Muscle of leg (tissue), 16 donors: ENCODE data around the gene PPT2. TPM values are rescaled to one million over a fixed set of nuclear protein-coding genes. Genes with fewer than 3 reads are reported as not detected.

Experiments used
- DNase-seq: peaks from one replicate; pipeline ENCODE4 v3.0.0; 2013
- H3K27ac ChIP-seq: one replicate; pipeline ENCODE4 v1.5.1; 2013; ENCODE audit warnings: mild to moderate bottlenecking, low read length, control low read depth
- H3K27me3 ChIP-seq: one replicate; pipeline ENCODE4 v1.6.1; 2013; ENCODE audit warnings: low read length; ENCODE audit not compliant: control insufficient read depth, insufficient read depth
- H3K36me3 ChIP-seq: one replicate; pipeline ENCODE4 v1.6.1; 2013; ENCODE audit warnings: low read length; ENCODE audit not compliant: control insufficient read depth, insufficient read depth
- H3K4me1 ChIP-seq: one replicate; pipeline ENCODE4 v1.6.1; 2013; ENCODE audit warnings: low read length; ENCODE audit not compliant: control insufficient read depth, insufficient read depth
- H3K4me3 ChIP-seq: one replicate; pipeline ENCODE4 v1.5.1; 2013; ENCODE audit warnings: low read length, control low read depth
- H3K9me3 ChIP-seq: replicated peaks from 2 replicates; pipeline ENCODE4 v1.6.1; 2013; ENCODE audit warnings: low read depth, low read length; ENCODE audit not compliant: control insufficient read depth
- WGBS: methylation state at CpG from one replicate; pipeline ENCODE4 v1.1.5; 2013; ENCODE audit warnings: missing lambda C conversion rate; ENCODE audit not compliant: insufficient coverage; 5-methylcytosine and 5-hydroxymethylcytosine counted together
- long read RNA-seq, 11 donors: transcript quantifications; one replicate each; lab custom pipeline, GENCODE V29; 2026
- polyA plus RNA-seq, 8 donors: library from polyadenylated mRNA; unstranded; fragments of 120-200 nt; gene quantifications; one replicate each; pipeline versions ENCODE4 v1.2.1 to v1.2.3, GENCODE V29; 2013; ENCODE audit warnings: inconsistent platforms in 1 of 8, low replicate concordance in 1 of 8; ENCODE audit not compliant: insufficient read length in 8 of 8, insufficient read depth in 1 of 8
- total RNA-seq: library from RNA; stranded (reverse); fragments of 120-200 nt; gene quantifications from one replicate; pipeline ENCODE4 v1.2.4, GENCODE V29; 2013

Gene PPT2, protein sequence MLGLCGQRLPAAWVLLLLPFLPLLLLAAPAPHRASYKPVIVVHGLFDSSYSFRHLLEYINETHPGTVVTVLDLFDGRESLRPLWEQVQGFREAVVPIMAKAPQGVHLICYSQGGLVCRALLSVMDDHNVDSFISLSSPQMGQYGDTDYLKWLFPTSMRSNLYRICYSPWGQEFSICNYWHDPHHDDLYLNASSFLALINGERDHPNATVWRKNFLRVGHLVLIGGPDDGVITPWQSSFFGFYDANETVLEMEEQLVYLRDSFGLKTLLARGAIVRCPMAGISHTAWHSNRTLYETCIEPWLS
- 15.3 TPM for total RNA-seq
- polyA plus RNA-seq = 10 to 100 TPM; 23.7 to 35.7 (median 31.6) TPM
- long read RNA-seq, donor 1, partial matches to known transcripts = 0 of 4 reads
- long read RNA-seq, donor 1, other reads (novel, unspliced or antisense) = 0 of 4 reads
- long read RNA-seq, donor 2, partial matches to known transcripts = 0 of 1 reads
- long read RNA-seq, donor 2, other reads (novel, unspliced or antisense) = 0 of 1 reads
- long read RNA-seq, donor 3, transcript PPT2-244 (9 exons, 2,053 nt) = major isoform, 5 of 11 reads
- long read RNA-seq, donor 3, transcript PPT2-246 (9 exons, 1,945 nt) = major isoform, 5 of 11 reads
- long read RNA-seq, donor 3, partial matches to known transcripts = 0 of 11 reads
- long read RNA-seq, donor 3, other reads (novel, unspliced or antisense) = 0 of 11 reads
- long read RNA-seq, donor 4, partial matches to known transcripts = 6 of 8 reads
- long read RNA-seq, donor 4, other reads (novel, unspliced or antisense) = 0 of 8 reads
- long read RNA-seq, donor 5, partial matches to known transcripts = 6 of 14 reads
- long read RNA-seq, donor 5, other reads (novel, unspliced or antisense) = 0 of 14 reads
- long read RNA-seq, donor 6, transcript PPT2-244 (9 exons, 2,053 nt) = major isoform, 7 of 9 reads
- long read RNA-seq, donor 6, partial matches to known transcripts = 0 of 9 reads
- long read RNA-seq, donor 6, other reads (novel, unspliced or antisense) = 0 of 9 reads
- long read RNA-seq, donor 7, partial matches to known transcripts = 5 of 7 reads
- long read RNA-seq, donor 7, other reads (novel, unspliced or antisense) = 0 of 7 reads
- long read RNA-seq, donor 8, transcript PPT2-244 (9 exons, 2,053 nt) = major isoform, 5 of 7 reads
- long read RNA-seq, donor 8, partial matches to known transcripts = 0 of 7 reads
- long read RNA-seq, donor 8, other reads (novel, unspliced or antisense) = 0 of 7 reads
- long read RNA-seq, donor 9, partial matches to known transcripts = 0 of 5 reads
- long read RNA-seq, donor 9, other reads (novel, unspliced or antisense) = 0 of 5 reads
- long read RNA-seq, donor 10, partial matches to known transcripts = 0 of 4 reads
- long read RNA-seq, donor 10, other reads (novel, unspliced or antisense) = 0 of 4 reads
- long read RNA-seq, donor 11, transcript PPT2-244 (9 exons, 2,053 nt) = major isoform, 6 of 6 reads
- long read RNA-seq, donor 11, partial matches to known transcripts = 0 of 6 reads
- long read RNA-seq, donor 11, other reads (novel, unspliced or antisense) = 0 of 6 reads

DNA sequence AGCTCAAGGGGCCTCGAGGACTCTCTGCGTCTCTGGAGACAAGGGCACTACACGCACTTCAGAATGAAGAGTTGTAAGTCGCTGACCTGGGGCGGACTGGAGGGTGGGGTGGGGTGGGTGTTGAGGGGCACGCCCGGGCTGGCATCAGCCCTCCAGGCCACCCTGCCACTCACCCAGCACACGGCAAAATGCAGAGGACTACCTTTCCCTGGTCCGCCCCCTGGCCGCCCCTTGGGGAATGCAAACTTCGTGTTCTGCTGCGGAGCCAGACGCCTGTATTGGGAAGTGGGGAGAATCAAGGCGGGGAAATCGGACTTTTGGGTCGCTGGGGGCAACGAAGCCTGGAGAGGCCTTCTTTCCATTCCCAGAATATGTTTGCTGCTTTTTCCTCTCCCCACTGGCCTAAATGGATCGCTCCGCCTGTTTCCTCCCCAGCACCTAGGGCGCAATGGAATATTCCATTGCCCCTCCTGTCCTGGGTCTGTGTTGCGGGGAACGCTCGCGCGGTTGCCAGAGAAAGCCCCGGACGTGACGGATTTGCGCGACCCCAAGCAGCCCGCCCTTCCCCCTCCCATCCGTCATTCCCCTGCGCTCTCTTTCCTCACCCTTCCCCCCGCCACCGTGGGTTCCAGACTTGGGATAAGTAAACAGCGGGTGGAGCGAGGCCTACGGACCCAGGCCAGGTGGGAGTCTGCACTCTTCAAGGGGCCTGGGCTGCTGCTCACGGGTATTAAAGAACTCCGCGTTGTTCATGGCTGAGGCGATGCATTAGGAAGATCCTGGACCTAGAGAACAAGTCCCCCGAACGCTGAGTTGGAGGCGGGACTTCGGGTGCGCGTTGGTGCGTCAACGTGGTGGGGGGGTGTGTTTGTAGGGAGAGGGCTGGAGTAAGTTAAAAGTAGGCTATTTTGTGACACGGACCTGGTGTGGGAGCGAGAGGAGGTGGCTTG lies at the start of gene PPT2:
Gene PPT2 (plus strand): TSS at position 578 of the 950 bp plus-strand sequence. CDS start 454 bp downstream, outside the sequence.
- WGBS = 0% methylated on average over 31 of the region's 52 CpGs
- peaks cover 2% of the 10 kb centered on the region for H3K9me3 ChIP-seq

DNA sequence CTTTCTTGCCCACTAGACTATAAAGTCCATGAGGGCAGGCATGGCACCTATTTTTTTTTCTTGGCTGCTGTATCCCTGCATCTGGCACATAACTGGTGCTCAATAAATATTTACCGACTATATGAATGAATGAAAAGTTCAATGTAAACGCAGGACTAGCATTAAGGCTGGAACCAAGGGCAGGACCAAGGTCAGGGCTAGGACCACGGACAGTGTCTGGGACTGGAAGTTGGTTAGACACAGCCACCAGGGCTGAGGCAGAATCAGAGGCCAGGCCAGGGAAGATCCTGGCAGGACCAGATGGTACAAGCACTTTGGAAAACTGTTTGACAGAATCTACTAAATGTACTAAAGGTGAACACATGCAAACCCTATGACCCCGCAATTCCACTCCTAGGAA lies 48.5 kb upstream of the PPT2 start:
- Histone ChIP-seq H3K27me3 (peaks cover 9% of the 10 kb centered on the region), H3K36me3 (peaks cover 7% of the 10 kb centered on the region), H3K4me1 (peaks cover 43% of the 10 kb centered on the region), H3K27ac (no peak overlapping the region), H3K4me3 (no peak overlapping the region), H3K9me3 (no peaks in the 10 kb centered on the region)
- WGBS = 72% methylated on average over 3 of the region's 4 CpGs
- DNase-seq = no peak

More for the DNA sequence above, at the start of gene PPT2:
- Histone ChIP-seq H3K4me1 (peaks cover 40% of the 10 kb centered on the region), H3K27ac (peak within 1 kb of the TSS; percentile 94), H3K4me3 (peak within 1 kb of the TSS; percentile 84), H3K36me3 (peaks cover 34% of the 10 kb centered on the region), H3K27me3 (peaks cover 43% of the 10 kb centered on the region)
- DNase-seq = peak; percentile 98

DNA sequence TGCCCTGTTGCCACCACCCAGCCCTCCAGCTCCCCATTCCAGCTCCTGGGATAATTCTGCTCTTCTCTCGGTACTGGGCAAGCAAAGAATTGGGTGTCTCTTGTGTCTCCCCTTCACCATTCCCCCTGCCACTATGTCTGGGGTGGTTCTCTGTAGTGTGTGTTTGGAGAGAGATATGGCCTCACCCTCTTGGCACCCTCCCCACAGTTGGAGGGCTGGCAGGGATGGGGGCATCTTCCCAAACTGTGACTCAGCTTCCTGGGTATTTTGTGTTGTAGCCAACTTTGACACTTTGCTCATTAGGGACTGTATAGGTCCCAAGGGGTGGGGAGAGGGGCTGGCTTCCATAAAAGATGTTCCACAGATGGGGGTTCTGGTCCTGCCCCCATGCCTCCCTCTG lies 46.5 kb upstream of the PPT2 start:
- WGBS = no CpG with 5 or more reads among the region's 1 CpG
- peaks cover 9% of the 10 kb centered on the region for H3K27me3 ChIP-seq
- peaks cover 7% of the 10 kb centered on the region for H3K36me3 ChIP-seq
- peaks cover 63% of the 10 kb centered on the region for H3K4me1 ChIP-seq
- peak overlapping the region; percentile 71 for H3K4me3 ChIP-seq
- peak overlapping the region; percentile 98 for H3K27ac ChIP-seq
- no peaks in the 10 kb centered on the region for H3K9me3 ChIP-seq
- no peak for DNase-seq

DNA sequence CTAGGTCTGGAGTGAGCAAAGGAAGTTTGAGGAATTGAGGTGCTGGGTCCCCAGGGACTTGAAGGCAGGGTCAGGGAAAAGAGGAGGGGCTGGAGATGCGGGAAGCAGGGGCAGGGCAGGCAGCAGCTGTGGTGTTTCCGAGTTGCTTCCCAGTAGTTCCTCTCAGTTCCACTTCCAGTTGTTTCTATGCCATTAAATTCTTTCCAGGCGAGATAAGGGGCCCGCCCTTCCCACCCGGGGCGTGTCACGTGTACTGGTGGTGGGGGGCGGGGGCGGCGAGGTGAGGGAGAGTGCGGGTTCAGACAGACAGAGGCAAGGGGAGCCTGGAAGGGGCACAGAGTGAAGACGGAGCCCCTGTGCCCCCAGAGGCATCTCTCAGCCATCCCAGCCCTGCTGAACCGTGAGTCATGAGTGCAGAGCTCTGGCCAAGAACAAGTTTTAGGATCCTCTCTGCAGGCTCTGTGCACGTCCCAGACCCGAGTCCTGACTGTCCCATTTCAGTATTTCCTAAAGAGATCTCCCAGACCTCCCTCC lies 45.8 kb upstream of the PPT2 start:
- peak; percentile 96 for DNase-seq
- Histone ChIP-seq H3K27ac (peak overlapping the region; percentile 98), H3K36me3 (peaks cover 7% of the 10 kb centered on the region), H3K27me3 (peaks cover 9% of the 10 kb centered on the region), H3K4me3 (peak overlapping the region; percentile 71), H3K9me3 (no peaks in the 10 kb centered on the region), H3K4me1 (peaks cover 70% of the 10 kb centered on the region)
- WGBS = 0% methylated on average over 5 of the region's 15 CpGs

DNA sequence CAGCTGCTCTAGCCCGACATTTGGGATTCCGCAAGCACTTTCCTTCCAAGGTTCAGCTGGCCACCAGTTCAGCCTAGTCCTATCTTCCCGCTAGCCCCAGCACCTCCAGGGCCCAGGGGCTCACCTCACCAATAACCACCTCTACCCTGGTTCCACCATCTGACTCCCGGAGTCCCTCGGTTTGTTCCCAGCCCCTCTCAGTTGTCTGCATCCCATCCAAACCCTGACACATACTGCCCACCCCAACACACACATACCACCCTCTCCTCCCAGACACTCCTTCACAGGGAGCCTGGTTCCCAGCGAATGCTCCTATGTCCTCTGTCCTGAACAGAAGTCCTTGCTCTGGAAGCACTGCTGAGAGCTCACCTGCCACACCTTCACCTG lies 45.2 kb upstream of the PPT2 start:
- peak overlapping the region; percentile 71 for H3K4me3 ChIP-seq
- peak overlapping the region; percentile 98 for H3K27ac ChIP-seq
- H3K36me3 ChIP-seq = peaks cover 9% of the 10 kb centered on the region
- peaks cover 9% of the 10 kb centered on the region for H3K27me3 ChIP-seq
- WGBS = 18% methylated on average over 6 of the region's 6 CpGs
- peaks cover 75% of the 10 kb centered on the region for H3K4me1 ChIP-seq
- DNase-seq = no peak
- no peaks in the 10 kb centered on the region for H3K9me3 ChIP-seq

DNA sequence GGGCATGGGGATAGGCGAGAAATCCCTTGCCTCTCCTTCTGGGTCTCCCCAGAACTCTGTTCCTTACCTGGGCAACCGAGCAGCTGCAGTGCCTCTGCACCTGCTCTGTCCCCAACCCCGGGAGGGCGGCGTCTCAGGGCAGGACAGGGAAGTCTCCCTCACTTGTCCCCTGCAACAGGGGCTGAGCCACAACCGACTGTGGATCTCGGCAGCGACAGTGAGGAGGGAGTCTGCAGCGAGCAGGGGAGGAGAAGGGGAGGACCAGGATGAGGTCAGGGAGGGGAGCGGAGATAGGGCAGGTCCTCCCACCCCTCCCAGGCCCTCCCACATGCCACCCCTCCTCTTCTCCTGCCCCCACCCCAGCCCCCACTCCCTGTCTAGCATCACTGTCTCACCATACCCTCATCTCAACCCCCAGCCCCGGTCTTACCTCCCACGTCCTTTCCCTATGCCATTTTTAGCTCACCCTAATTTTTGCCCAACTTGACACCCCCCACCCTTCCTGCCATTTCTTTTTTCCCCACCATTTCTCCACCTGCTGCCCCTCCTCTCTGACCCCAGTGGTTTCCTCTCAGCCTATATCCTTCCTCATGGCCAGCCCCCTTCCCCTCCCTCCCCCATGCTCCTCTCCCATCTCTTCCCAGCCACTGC lies 44.7 kb upstream of the PPT2 start, which contains the start of gene TNXB:
Gene TNXB (minus strand): TSS at position 225 of the 651 bp plus-strand sequence. CDS start 11,140 bp downstream, outside the sequence.
- Histone ChIP-seq H3K4me1 (peaks cover 80% of the 10 kb centered on the region), H3K4me3 (peak within 1 kb of the TSS; percentile 71), H3K27ac (peak within 1 kb of the TSS; percentile 98), H3K27me3 (peaks cover 9% of the 10 kb centered on the region), H3K9me3 (no peaks in the 10 kb centered on the region), H3K36me3 (peaks cover 9% of the 10 kb centered on the region)
- peak; percentile 89 for DNase-seq
- WGBS = 20% methylated on average over 3 of the region's 12 CpGs

DNA sequence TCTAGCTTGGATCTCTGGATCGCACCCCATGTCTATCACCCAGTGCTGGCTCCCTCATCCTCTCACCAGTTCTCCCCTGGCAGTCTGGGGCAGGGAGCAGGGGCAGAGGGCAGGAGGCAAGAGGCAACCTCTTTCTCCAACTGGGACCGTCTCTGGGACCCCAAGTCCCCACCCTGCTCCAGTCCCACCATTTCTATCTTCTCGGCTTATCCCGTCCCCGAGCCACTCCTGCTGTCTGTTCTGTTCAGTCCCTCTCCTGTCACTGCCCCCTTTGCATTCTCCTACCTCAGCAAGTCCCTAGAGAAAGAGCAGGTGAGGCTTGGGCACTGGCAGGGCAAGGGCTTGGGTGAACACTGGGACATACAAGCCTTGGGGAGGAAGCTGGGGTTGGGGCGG lies 44.2 kb upstream of the PPT2 start:
- WGBS = 51% methylated on average over 6 of the region's 6 CpGs
- peaks cover 84% of the 10 kb centered on the region for H3K4me1 ChIP-seq
- peaks cover 12% of the 10 kb centered on the region for H3K36me3 ChIP-seq
- H3K9me3 ChIP-seq = no peaks in the 10 kb centered on the region
- DNase-seq = no peak
- peak overlapping the region; percentile 98 for H3K27ac ChIP-seq
- H3K4me3 ChIP-seq = peak overlapping the region; percentile 71
- H3K27me3 ChIP-seq = peaks cover 9% of the 10 kb centered on the region

DNA sequence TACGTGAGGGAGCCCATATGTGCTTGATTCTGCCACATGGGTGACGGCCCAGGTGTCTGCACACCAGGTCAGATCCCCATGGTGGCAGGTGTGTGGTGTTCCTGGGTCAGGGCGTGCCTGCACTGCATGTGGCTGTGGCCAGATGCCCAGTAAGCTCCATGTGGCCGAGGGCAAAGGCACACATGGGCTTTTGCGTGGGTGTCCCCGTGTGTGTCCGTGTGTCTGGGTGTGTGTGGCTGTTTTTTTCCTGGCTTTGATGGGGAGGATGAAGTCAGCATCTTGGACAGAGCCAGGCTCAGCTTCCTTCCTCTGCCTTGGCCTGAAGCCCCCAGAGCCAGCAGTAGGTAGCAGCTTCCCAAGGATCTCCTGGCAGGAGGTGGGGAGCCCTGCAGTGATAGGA lies 43.3 kb upstream of the PPT2 start:
- peak; percentile 84 for DNase-seq
- H3K27ac ChIP-seq = peak overlapping the region; percentile 98
- 20% methylated on average over 7 of the region's 7 CpGs for WGBS

More for the DNA sequence above, 43.3 kb upstream of the PPT2 start:
- peaks cover 87% of the 10 kb centered on the region for H3K4me1 ChIP-seq
- no peaks in the 10 kb centered on the region for H3K9me3 ChIP-seq
- peaks cover 18% of the 10 kb centered on the region for H3K36me3 ChIP-seq
- no peak overlapping the region for H3K4me3 ChIP-seq
- H3K27me3 ChIP-seq = peaks cover 9% of the 10 kb centered on the region
